Motor neuron (in vitro differentiated cells): ENCODE results near the gene SMAD7. TPM values are rescaled to one million over a fixed set of nuclear protein-coding genes. Genes with fewer than 3 reads are reported as not detected.

Experiments used
- ATAC-seq, 8 experiments: fragments of 200-7000 bp; cut with Tn5 transposase; replicated peaks in 6 of 8; 2 replicates each; pipeline ENCODE4 v1.8.0; 2021; ENCODE audit warnings: mild to moderate bottlenecking in 8 of 8, moderate library complexity in 8 of 8
- H3K27ac ChIP-seq, 2 donors: fragments of 250-450 bp; sonication (Bioruptor Pico); 2 replicates each; pipeline ENCODE4 v1.9.0; 2021; ENCODE audit warnings: antibody characterized with exemption in 2 of 2, mild to moderate bottlenecking in 2 of 2, moderate library complexity in 1 of 2
- H3K4me1 ChIP-seq, 2 donors: fragments of 250-450 bp; sonication (Bioruptor Pico); replicated peaks in 1 of 2; 2 replicates each; pipeline ENCODE4 v1.6.1; 2021; ENCODE audit warnings: antibody characterized with exemption in 2 of 2, mild to moderate bottlenecking in 2 of 2, moderate library complexity in 1 of 2
- H3K4me3 ChIP-seq, 5 donors: fragments of 250-450 bp; sonication (Bioruptor Pico); 2 replicates each; pipeline ENCODE4 v1.9.0; 2021; ENCODE audit warnings: antibody characterized with exemption in 5 of 5, mild to moderate bottlenecking in 5 of 5, moderate library complexity in 4 of 5
- WGBS, 10 experiments: fragments of 450-650 bp; shearing (Covaris generic); methylation state at CpG; one replicate each; pipeline ENCODE4 v1.0.0; 2022; 5-methylcytosine and 5-hydroxymethylcytosine counted together
- in situ Hi-C, 9 experiments: fragments of 400-800 bp; cut with MboI; loops; one replicate each; pipeline ENCODE4 v1.15.0; 2021; ENCODE audit warnings: low sequenced_read_pairs in 9 of 9, low pct_unique_long_range_greater_than_20kb in 2 of 9; ENCODE audit not compliant: unreplicated experiment in 9 of 9
- total RNA-seq, 8 experiments: library from RNA; unstranded; fragments of 300-600 nt; gene quantifications; 2 replicates each; pipeline versions ENCODE4 v1.2.3 to v1.2.4, GENCODE V29; 2022

Gene SMAD7
- 10 to 100 TPM in 2 of 8 experiments, 1 to 10 TPM in 6; 2.2 to 16.3 (median 8.2) TPM for total RNA-seq

DNA sequence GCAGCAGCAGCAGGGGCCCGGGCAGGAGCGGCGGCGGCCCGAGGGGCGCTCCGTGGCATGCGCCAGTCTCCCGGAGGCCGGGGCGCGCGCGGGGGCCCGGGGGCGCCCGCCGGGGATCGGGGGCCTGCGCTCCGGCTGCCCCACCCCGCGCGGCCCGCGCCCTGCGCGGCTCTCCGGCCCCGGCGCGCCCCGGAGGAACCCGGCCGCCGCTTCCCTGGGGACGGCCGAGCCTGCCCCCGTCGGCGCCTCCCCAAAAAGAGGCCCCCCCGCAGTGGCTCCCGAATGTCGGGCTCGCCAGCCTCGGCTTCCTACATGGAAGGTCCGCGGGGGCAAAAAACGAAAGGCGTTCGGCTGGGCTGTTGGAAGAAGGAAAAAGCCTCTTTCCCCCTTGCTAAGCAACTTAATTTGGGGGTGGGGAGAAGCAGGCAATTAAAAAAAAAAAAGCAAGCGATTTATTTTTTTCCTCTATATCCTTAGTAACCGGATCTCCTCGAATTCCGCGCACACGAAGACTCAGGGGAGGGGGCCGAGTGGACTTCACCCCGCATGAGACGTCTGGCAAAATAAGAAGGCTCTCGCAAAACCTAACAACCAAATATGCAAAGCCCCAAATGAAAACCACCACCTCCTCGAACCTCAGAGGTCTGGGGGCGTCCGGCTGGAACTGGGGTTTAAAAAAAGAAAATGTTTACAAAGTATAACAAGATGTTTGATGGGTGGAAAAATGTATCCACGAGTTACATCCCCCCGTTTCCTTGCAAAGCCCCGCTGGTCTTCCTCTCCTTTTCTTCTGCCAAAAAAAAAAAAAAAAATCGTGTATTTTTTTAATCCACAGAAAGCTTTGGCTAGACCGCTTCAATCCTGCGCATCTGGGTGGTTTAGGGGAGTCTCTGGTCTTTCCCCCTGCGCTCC, at the start of gene SMAD7:
Gene SMAD7 (minus strand): TSS at position 430 of the 912 bp plus-strand sequence. CDS start 541 bp downstream, outside the sequence.
- peaks cover 25 to 28% of the 10 kb centered on the region in 2 donors for H3K4me1 ChIP-seq
- WGBS, 10 experiments: 0 to 10% (median 0%) methylated on average over 2 to 18 of the region's 71 CpGs; no CpG with 5 or more reads in 1 of the 10 experiments
- peak within 1 kb of the TSS; percentile 53 to 97 (median 88) for H3K4me3 ChIP-seq
- in situ Hi-C loops: no loop called here
- H3K27ac ChIP-seq: peak within 1 kb of the TSS; percentile 89 to 92
- ATAC-seq: no peak

DNA sequence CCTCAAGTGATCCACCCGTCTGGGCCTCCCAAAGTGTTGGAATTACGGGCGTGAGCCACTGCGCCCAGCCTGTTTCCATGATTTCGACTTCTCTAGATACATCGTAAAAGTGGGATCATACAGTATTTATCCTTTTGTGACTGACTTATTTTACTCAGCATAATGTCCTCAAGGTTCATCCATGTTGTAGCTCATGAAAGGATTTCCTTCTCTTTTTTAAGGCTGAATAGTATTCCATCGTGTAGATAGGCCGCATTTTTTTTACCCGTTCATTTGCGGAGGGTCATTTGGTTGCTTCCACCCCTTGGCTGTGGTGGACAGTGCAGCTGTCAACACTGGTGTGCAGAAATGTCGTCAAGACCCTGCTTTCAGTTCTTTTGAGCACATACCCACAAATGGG, 48.8 kb upstream of the SMAD7 start:
- in situ Hi-C loops: no loop called here
- WGBS, 10 experiments: 75 to 100% (median 88%) methylated on average over 3 to 10 of the region's 11 CpGs; no CpG with 5 or more reads in 2 of the 10 experiments

GRCh38 chr18:48997985-48998831, 47.4 kb upstream of the SMAD7 start:
- Histone ChIP-seq H3K4me3 (no peak overlapping the region), H3K4me1 (peaks cover 21 to 23% of the 10 kb centered on the region in 2 donors), H3K27ac (peak overlapping the region in 1 of 2 donors; percentile 65)
- WGBS, 10 experiments: 20 to 81% (median 39%) methylated on average over 1 to 4 of the region's 17 CpGs; no CpG with 5 or more reads in 6 of the 10 experiments
- in situ Hi-C loops: no loop called here
- peak; percentile 42 to 92 (median 87) for ATAC-seq

More for the DNA sequence above, 48.8 kb upstream of the SMAD7 start:
- H3K27ac ChIP-seq: no peak overlapping the region
- ATAC-seq: no peak
- no peak overlapping the region for H3K4me3 ChIP-seq
- H3K4me1 ChIP-seq: peaks cover 23 to 28% of the 10 kb centered on the region in 2 donors

DNA sequence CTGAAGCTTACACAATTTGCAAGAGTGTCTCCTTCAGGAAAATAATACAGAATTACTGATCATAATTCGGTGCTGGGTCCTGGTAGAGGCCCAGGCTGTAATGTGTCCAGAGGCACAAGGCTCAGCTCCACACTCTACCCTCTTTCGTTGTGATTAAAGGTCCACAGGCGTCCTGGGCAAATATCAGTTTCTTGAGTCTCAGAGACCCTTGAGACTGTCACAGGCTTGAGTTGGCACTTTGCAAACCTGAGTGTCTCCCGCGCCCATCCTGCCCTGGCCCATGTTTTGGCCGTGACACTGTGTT, 46.9 kb upstream of the SMAD7 start:
- ATAC-seq: no peak
- WGBS, 10 experiments: 15 to 100% (median 61%) methylated on average over 1 to 6 of the region's 6 CpGs; no CpG with 5 or more reads in 3 of the 10 experiments
- Histone ChIP-seq H3K4me1 (peaks cover 23 to 24% of the 10 kb centered on the region in 2 donors), H3K27ac (no peak overlapping the region), H3K4me3 (no peak overlapping the region)
- in situ Hi-C loops: no loop called here

DNA sequence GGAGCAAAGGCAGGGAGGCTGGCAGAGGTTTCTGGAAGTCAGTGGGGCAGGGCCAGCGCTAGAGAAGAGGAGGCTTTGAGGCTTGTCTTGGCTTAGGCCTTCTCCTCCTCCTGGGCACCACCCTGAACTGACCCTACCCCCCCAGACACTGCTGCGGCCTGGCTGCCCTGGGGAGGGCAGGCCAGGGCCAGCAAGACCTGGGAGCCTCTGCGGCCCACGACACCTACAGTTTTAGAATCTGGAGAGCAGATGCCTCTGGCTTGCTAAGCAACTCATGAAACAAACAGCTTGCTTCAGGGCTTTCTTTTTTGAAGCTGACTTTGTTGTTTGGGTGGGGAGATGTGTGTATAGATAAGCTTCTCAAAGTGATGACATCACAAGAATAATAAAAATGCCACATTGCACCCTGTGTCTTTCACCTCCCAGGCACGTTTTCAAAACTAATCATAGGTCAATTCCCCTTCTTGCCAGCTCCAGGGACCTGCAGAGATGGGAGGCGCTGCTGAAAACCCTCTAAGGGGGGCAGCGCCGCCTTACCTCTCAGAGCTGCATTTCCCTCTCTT, 46.2 kb upstream of the SMAD7 start:
- in situ Hi-C loops: no loop called here
- no peak overlapping the region for H3K27ac ChIP-seq
- ATAC-seq: peak in 4 of 8 experiments; percentile 1 to 86 (median 69)
- no peak overlapping the region for H3K4me3 ChIP-seq
- H3K4me1 ChIP-seq: peaks cover 22 to 24% of the 10 kb centered on the region in 2 donors
- 13 to 100% (median 67%) methylated on average over 1 to 5 of the region's 8 CpGs; no CpG with 5 or more reads in 5 of the 10 experiments for WGBS, 10 experiments

- H3K4me3 ChIP-seq: no peak overlapping the region
- 80 to 100% (median 100%) methylated on average over 1 to 3 of the region's 4 CpGs; no CpG with 5 or more reads in 4 of the 10 experiments for WGBS, 10 experiments
- no peak for ATAC-seq
- in situ Hi-C loops: no loop called here
- no peak overlapping the region for H3K27ac ChIP-seq
- peaks cover 21 to 24% of the 10 kb centered on the region in 2 donors for H3K4me1 ChIP-seq
Observed at GRCh38 chr18:48996041-48996440, 45.3 kb upstream of the SMAD7 start.

DNA sequence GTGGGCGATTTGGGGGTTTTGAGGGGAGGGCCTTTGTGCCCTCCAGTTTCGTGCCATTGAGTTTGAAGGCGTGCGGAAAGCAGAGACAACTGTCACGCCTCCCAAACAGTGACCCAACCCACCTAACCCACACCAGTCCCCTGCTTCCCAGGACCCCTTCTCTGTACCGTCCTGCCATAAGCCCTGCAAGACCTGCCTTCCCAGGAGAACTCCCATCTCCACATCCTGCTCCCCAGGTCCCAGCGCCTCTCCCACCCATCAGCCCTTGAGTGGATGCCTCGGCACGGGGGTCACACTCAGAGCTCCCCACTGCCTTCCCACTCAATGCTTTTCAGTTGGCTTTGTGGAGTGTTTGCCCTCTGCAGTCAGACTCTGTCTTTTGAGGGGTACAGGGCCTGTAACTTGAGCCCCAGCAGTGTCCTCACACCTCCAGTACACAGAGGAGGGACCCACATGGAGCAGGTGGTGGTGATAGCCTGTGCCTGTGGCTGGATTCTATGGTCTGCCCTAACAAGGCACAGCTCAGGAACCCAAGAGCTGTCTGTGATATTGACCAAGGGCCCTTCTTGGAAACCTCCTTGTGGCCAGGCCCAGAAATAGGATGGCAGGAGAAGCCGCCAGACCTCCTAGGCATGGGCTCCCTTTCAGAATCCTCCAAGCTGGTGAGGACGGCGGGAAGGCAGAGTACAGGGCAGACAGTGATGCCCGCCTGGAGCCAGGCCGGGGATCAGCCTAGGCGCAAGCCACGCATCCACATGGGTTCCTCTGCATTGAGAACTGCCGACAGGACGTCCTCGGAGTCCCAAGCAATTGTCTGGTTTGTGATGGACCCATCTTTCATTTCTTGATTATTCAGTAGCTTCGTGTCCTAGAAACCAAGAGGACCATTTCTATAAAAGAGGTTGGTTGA, 44.4 kb upstream of the SMAD7 start:
- peaks cover 21 to 24% of the 10 kb centered on the region in 2 donors for H3K4me1 ChIP-seq
- H3K27ac ChIP-seq: no peak overlapping the region
- WGBS, 10 experiments: 40 to 94% (median 90%) methylated on average over 1 to 11 of the region's 20 CpGs; no CpG with 5 or more reads in 5 of the 10 experiments
- in situ Hi-C loops: no loop called here
- ATAC-seq: no peak
- no peak overlapping the region for H3K4me3 ChIP-seq

DNA sequence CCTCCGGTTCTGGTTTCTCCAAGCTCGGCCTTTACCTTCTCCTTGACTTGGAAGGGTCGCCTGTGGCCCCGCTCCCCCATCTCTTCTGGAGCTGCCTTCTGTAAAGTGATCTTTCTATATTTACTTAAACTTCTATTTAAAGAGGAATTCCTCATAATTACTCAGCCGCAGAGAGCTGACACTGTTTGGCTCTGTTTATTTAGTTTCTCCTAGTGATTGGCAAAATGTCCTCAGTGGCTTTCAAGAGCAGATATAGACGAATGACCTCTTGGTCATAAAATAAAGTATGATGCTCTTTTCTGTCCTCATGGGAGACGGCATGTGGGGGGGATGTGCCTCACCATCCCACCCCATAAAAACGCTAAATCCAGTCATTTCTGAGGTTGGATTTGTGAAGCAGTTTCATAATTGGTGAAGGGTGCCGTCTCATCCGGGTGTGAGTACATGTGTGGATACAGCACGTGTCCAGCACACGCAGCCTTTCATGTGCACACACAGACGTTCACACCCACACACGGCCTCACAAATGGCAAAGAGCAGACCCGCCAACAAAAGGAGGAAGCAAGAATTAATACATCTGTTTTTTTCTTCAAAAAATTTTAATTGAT, 43.4 kb upstream of the SMAD7 start:
- ATAC-seq: no peak
- no peak overlapping the region for H3K4me3 ChIP-seq
- H3K4me1 ChIP-seq: peaks cover 21 to 24% of the 10 kb centered on the region in 2 donors
- WGBS, 10 experiments: 10 to 95% (median 70%) methylated on average over 2 to 12 of the region's 15 CpGs; no CpG with 5 or more reads in 1 of the 10 experiments
- in situ Hi-C loops: no loop called here
- no peak overlapping the region for H3K27ac ChIP-seq

- Histone ChIP-seq H3K4me3 (no peak overlapping the region), H3K27ac (no peak overlapping the region), H3K4me1 (peaks cover 18 to 23% of the 10 kb centered on the region in 2 donors)
- 33 to 82% (median 59%) methylated on average over 2 to 8 of the region's 10 CpGs; no CpG with 5 or more reads in 4 of the 10 experiments for WGBS, 10 experiments
- in situ Hi-C loops: no loop called here
- ATAC-seq: no peak
Observed at GRCh38 chr18:48993586-48993985, 42.8 kb upstream of the SMAD7 start.

- peak in 2 of 8 experiments; percentile 18 to 24 for ATAC-seq
- Histone ChIP-seq H3K4me3 (no peak overlapping the region), H3K27ac (no peak overlapping the region), H3K4me1 (peaks cover 12 to 17% of the 10 kb centered on the region in 2 donors)
- in situ Hi-C loops: no loop called here
- WGBS, 10 experiments: 73 to 100% (median 91%) methylated on average over 2 to 11 of the region's 12 CpGs; no CpG with 5 or more reads in 1 of the 10 experiments
Observed at GRCh38 chr18:48992791-48993555, 42.2 kb upstream of the SMAD7 start.

DNA sequence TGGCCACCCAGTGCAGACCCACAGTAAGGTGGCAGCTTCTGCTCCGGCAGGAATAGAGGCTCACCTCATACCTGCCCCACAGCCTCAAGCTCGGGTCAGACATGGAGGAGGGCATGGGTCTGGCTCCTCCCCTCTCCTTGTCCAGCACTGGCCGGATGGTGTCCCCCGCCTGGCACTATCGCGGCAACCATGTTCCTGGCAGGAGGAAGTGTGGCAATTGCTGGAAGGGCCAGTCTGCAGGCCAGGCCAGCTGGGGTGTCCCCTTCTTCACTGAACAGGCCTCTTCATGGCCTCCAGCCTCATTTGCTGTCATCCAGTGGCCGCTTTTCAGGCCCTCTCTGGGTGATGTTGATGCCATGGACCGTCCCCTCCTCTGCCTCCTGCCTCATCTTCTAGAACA, 41.4 kb upstream of the SMAD7 start:
- Histone ChIP-seq H3K27ac (no peak overlapping the region), H3K4me1 (peaks cover 3 to 8% of the 10 kb centered on the region in 2 donors), H3K4me3 (no peak overlapping the region)
- ATAC-seq: no peak
- in situ Hi-C loops: no loop called here
- WGBS, 10 experiments: 90 to 100% (median 100%) methylated on average over 1 to 5 of the region's 8 CpGs; no CpG with 5 or more reads in 6 of the 10 experiments
